ENCODE results near the gene MYB.
"Not testable (repeated sequence)": the region's sequence is repeated elsewhere in the genome, so short reads cannot be mapped to it uniquely, and the experiment has no call there.

The MYB gene

DNA sequence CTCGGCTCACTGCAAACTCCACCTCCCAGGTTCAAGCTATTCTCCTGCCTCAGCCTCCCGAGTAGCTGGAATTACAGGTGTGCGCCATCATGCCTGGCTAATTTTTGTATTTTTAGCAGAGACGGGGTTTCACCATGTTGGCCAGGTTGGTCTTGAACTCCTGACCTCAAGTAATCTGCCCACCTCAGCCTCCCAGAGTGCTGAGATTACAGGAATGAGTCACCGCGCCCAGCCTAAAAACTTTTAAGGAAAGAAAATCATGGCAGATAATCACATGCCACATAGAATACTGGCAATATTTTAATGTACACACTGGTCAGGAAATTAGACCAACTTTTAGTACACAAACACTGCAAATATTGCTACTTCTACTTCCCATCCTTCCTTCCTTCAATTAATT, 16.7 kb upstream of the MYB start:
- DNase-seq (ENCODE audit: low spot score) = not testable (repeated sequence)

DNA sequence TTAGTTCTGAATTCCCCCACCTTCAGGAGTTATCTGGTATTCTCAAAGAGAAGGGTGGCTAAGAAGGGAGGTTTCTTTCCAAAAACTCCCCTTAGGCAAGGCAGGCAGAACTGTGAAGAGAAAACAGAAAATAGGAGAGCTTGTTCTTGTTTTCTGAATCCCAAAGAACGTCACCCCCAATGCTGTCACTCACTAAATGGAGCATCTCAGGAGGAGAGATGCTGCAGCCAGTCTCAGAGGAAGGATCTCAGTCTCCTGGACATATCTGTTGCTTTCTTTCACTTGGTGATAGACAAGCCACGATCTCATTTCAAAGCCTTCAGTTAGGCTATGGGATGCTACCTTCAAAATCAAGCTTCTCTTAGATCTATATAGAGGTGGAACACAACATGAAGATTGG, 16.1 kb upstream of the MYB start:
- DNase-seq (ENCODE audit: low spot score) = no peak

DNA sequence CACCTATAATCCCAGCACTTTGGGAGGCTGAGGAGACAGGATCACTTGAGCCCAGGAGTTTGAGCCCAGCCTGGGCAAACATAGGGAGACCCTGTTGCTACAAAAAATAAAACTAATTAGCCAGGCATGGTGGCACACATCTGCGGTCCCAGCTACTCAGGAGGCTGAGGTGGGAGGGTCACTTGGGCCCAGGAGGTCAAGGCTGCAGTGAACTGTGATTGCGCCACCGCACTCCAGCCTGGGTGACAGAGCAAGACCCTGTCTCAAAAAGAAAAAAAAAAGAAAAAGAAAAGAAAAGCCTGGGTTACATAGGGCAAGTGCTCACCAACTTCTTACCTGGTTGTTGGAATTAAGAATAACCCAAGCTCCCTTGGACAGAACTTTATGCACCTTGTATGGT, 14.6 kb upstream of the MYB start:
- DNase-seq (ENCODE audit: low spot score) = no peak

DNA sequence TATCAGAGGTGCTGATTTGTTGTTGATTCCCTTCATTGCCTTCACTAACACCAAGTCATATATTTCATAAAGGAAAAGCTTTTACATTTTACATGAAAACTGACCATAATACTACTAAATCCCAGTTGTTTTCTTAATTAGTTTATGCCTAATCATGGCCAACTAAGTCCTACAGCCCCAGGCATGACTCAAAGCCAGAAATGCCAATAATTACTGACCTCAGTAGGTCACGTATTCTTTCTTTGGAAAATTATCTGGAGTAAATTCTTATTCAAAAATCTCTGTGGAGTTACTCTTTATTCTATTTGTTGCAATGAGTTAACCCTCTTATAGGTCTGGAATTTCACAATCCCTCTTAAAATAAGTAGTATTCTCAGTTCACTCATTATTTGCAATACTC, 13.5 kb upstream of the MYB start:
- DNase-seq (ENCODE audit: low spot score) = no peak

DNA sequence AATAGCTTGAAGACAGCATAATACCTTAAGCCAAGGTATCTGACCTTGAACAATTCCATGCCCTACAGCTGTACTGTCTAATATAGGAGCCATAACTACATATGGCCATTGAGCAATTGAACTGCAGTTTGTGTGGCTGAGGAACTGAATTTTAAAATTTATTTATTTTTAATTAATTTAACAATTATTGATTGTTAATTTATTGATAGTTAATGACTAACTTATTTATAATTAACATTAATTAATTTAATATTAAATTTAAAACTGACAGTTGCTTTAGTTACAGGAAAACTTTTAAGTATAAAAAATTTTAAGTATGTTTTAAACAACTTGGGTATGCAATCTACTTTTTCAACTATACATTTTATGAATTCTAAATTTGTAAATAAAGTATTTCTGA, 12.3 kb upstream of the MYB start:
- no peak for DNase-seq (ENCODE audit: low spot score)

DNA sequence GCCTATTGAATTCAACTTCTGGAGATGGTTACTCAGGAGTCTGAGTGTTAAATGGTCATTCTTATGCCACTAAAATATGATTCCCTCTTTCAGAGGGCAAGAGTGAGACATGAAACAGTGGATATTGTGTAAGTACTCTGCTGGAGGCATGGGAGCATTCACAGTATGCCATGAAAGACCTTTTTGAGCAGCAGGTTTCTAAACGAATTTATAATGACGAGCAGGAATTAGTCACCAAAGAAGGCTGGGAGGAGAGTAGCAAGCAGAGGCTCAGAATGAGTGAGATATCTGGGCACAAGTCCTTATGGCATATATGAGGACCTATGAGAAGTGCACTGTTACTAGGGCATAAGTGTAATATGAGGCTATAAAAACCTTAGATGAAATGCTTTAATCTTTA, 10.9 kb upstream of the MYB start:
- DNase-seq (ENCODE audit: low spot score) = no peak

DNA sequence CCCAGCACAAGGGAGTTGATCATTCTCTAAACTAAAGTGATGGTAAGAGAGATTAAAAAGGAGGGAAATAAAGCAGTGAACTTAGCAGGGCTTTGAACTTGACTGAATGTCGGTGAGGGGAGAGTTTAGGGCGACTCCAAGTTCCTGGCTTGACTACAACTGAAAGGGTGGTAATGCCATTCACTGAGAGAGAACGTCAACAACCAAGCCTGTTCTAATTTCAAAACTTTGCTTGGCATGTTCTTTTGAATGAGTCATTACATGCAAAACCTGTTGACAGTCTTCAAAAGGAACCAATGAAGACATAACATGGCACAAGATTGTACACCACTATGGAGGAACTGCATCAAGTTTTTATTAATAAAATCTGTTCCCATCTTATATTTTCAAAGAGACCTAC, 10.3 kb upstream of the MYB start:
- no peak for DNase-seq (ENCODE audit: low spot score)

DNA sequence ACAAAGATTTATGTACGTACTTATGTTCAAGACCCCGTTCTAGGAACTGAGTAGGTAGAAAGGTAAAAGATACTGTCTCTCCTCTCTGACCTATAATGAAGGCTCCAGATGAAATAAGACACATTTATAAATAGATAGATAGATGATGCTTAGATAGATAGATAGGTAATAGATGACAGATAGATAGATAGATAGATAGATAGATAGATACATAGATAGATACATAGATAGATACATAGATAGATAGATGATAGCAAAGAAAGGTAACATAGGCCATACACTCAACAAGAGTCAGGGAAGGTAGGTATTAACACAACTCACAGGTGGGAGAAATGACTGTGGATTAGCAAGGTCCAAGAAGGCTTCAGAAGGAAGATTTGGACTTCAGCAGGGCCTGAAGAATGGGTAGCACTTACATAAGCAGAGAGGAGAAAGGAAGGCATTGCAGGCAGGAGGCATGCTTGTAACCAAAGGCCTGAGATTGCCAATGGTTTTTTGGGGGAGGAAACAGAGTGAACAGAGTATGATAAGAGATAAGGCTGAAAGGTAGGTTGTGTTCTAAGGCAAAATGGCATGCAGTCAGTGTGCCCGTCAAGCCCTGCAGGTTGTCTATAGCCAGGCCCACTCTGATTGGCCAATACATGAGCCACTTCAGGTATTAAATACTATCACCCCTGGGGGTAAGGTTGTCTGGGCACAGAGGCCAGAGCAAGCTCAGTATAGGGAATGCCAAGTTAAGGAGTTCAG, 7.7 kb upstream of the MYB start:
- DNase-seq (ENCODE audit: low spot score) = no peak

DNA sequence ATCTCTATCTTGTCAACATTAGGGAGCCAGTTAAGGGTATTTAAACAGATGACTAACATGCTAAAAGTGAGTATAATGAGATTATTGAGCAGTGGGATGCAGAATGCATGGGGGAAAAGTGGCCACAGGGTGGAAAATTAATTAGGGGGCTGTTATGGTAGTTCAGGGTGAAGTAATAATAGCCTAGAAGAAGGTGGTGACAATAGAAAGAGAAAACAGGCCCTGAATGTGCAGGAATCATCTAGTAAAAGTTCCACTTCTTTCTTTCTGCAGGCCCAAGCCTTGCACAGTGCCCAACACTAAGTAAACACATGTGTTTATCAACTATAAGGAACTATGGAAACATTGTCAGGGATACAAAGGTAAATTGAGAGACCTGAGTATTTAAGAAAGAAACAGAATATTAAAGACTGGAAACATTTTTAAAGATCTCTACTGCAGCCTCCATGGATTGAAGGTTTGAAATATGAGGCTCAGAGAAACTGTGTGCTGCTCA, 7.1 kb upstream of the MYB start:
- DNase-seq (ENCODE audit: low spot score) = no peak

DNA sequence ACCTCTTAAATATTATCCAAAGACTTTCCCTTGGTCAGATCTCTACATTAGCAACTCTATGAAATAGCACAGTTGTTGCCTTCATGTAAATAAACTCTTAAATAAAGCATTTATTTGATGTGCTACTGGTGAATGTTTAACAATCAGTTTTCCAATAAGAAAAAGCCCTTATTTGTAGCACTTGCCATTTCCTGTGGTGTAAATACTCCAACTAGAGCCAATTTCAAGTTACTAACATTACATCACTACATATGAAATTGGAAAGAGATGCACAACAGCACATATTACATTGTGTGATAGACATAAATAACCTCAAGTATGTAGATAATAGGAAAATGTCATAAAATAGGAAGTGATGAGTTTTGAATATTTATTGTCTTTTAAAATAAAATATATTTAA, 5.0 kb upstream of the MYB start:
- DNase-seq (ENCODE audit: low spot score) = no peak

DNA sequence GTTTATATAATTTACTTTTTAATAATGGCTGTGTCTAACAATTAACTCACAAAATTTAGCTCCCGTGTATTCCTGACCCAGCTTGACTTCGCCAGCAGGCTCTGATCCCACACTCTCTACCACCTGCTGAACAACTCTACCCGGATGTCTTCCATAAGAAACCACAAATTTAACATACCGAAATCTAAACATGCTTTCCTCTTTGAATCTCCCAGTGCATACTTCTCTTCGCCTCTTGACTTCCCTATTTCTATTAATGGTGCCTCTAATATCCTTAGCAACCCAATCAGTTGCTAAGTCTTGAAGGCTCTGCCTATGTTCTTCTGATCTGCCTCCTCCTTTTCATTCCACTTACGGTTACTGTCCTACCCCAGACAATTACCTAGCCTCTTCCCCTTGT, 4.6 kb upstream of the MYB start:
- DNase-seq (ENCODE audit: low spot score) = no peak

DNA sequence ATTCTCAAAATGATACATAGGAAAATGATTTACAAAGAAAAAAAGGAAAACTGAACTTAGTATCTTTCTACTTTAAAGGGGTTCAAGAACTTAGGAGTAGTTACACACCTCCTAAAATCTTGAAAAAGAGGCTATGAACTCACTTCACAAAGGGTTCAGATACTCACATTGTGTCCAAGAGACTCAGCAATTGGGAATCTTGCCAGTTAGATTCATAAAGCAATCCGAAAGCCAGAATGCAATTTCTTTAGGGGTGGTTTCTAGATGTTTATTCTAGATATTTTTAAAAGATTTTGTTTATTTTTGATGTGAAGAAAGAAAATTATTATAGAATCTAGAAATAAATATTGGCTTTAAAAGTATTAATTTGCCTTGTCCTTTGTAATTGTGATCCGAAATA, 1.7 kb upstream of the MYB start:
- DNase-seq (ENCODE audit: low spot score) = no peak

DNA sequence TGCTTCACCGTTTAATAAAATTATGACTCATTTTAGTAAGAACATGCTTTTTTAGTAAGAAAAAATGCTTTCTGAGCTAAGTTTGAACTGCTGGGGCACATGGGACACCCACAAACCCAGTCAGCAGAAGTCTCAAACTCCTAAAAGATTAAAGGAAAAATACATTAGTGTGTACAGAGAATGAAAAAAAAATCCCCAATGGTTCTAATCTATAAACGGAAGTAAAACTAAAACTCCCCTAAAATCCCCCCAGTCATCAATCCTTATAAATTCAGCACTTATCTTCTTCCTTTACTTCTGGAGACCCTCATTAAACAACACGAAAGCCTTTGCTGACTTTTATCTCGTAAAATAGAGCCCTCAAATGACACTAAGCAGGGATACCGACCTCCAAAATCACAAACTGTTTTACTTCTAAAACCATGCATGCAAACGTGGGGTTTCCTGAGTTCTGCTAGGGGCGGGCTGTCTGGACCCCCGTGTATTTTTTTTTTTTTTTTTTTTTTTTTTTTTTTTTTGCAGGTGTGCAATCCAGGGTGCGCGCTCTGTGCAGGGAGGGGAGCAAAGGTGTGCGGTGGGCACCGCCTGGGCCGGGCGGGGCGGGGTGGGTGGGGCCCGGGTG, 1.1 kb upstream of the MYB start:
- no peak for DNase-seq (ENCODE audit: low spot score)

DNA sequence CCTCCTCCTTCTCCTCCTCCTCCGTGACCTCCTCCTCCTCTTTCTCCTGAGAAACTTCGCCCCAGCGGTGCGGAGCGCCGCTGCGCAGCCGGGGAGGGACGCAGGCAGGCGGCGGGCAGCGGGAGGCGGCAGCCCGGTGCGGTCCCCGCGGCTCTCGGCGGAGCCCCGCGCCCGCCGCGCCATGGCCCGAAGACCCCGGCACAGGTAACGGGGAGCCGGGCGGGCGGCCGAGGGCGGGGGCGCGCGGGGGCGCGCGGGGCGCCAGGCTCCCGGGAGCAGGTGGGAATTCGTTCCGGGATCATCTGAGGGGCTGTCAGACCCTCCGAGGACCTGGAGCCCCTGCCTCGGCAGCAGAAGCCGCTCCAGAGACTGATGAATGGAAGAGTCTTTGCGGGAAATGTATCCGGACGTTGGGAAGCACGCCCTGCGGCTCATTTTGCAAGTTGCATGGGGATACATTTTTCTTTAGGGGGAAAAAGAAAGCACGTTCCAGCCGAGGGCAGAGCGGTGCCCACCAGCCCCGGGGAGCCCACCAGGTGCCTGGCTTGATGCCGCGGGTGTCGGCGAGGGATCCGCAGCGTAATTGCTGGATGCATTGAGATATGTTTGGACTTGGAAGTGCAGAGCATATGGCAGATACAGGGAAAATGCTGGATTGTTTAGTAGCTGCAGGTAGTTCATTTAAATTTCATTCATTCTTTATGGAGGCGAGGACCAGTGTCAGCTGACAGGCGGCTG, 394 bp downstream of the MYB start:
- peak; percentile 19 for DNase-seq (ENCODE audit: low spot score)

DNA sequence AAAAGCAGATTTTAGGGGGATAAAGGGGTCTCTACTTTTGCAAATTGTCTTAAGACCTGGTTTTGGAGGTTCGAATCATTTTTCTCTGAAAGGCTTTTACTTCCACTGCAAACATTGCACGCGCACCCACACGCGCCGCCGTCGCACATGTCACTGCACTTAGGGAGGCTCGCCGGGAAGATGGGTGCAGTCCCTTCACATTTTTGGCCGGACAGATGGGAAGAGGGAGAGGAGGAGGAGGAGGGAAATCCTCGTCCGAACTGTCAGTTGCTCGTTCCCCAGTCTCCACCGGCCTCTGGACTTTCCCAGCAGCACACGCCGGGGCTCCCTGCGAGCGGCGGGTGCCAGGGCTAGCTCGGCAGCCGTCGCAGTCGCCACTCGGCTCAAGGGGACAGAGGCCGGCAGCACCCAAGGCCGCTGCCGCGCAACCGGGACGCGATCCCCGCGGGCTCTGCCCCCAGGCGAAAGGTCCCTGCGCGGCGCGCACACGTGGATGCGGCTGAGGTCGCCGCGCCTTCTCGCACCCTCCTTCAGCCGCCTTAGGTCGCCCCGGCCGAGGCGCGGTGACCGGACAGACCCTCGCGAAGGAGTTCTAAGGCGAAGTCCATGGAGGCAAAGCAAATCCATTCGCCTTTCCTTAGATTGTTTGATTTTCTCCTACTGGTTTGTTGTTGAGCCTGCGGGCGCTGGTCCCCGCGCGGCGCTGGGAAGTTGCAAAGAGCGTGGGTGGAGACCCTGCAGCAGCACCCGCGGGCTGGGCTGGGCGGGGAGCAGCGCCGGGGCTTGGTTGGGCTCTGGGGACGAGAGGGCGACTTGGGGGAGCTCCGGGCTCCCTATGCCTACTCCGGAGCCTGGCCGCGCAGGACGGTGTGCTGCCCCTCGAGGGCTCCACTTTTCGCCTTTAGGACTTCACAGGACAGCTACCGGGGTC, 1.2 kb downstream of the MYB start:
- peak; percentile 16 for DNase-seq (ENCODE audit: low spot score)

DNA sequence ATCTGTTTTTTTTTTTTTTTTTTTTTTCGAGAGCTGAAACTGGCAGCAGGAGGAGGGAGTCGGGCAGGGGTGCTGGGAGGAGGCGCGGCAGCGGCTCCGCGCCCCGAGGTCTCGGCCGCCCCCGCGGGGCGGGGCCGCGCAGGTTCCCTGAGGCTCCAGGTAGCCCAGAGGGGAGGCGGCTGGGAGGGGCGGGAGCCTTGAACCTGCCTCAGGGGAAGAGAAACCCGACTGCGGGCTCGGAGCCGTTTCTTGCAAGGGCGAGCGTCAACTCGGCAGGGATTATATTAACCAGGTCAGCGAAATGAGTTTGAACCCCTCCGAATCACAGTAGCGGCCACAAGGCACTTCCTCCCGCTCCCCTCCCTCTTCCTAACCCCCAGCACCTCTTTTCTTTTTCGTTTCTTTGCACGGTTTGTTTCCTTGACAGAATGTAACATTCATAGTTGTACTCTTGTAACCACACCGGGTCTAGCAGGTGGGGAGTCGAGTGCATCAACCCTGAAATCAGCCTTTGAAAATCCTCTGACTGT, 2.0 kb downstream of the MYB start:
- peak; percentile 77 for DNase-seq (ENCODE audit: low spot score)

DNA sequence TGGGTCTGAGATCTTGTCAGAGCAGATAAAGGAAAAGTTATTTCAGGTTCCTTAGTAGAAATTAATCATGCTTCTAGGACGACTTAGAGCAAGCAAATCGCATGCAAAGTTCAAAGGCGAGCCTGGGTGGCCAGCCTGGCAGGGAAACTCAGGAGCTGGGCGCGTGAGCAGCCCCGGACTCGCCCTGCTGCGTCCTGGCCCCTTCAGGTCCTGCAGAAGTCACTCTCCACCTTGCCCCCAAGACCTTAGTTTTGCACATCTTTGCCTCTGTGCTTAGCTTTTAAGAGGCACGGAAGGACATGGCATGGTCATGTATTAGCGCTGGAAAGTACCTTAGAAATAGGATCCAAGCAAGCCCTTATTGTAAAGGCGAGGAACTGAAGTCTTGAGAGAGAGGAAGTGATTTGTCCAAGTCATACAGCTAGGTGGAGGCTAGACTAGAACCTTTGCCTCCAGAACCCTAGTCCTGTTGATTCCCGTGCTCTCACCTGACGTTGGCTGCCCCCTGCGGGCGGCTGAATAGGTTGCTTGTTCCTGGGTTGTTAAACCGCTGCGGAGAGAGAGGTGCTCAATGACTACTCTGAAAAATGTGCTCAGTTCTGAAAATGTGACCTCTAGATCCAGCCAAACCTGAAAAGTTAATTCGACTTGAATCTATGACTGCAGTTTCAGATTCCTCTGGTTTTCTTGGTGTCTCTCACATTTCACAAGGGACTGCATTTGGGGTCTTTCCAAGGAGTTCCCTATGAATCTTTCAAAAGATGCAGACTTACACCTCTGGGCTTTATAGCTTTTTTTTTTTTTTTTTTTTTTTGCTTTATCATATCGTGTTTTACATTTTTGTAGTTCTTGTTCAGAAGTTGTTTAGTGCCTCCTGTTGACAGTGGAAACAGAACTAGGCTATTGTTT, 2.7 kb downstream of the MYB start:
- peak; percentile 77 for DNase-seq (ENCODE audit: low spot score)

DNA sequence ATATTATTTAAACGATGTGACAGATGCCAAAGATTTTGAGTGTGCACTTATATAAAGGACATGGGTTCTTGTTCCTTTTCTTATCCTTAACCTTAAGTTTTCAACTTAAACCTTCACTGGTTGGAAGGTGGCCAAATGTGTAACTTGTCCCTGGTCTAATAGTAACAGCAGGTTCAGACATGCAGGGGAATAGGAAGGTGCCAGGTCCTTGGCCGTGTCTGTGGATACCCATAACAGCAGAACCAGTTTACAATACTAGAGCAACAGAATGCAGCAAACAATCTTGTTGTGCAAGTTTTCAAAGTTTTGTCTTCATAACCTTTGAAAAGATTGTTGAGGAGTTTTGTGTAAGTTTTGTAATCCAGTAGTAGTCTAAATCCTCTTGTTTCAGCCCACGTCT, 4.4 kb downstream of the MYB start:
- DNase-seq (ENCODE audit: low spot score) = no peak

DNA sequence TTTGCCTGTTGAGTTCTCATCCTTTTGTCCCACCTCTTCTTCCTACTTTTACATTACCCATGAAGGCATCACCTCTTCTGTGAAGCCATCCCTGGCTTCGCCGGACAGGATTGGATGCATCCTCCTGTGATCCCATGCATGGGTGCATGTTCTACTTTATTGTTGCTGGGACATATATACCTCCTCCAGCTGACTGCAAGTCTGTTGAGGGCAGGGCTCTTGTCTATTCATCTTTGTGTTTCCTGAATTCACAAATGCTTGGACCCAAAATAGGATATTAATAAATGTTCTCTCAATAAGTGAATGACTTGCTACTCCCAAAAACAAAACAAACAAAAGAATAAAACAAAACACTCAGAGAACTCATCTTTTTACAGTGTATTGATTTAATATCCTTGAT, 5.1 kb downstream of the MYB start:
- DNase-seq (ENCODE audit: low spot score) = no peak

DNA sequence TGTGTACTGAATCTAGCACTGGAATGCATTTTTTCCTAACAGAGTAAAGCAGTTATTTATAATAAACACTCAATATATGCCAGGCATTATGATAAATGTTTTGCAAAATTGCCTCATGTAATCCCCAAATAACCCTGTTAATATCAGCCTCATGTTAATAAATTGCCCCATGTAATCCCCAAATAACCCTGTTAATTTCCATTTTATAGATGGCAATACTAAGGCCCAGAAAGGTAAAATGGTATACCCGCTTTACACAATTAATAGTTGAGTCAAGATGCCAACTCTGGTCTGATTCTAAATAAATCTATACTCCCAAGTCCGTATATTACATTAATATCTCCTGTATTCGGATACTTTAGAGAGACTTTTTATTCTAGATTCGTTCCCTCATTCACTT, 6.3 kb downstream of the MYB start:
- DNase-seq (ENCODE audit: low spot score) = no peak

DNA sequence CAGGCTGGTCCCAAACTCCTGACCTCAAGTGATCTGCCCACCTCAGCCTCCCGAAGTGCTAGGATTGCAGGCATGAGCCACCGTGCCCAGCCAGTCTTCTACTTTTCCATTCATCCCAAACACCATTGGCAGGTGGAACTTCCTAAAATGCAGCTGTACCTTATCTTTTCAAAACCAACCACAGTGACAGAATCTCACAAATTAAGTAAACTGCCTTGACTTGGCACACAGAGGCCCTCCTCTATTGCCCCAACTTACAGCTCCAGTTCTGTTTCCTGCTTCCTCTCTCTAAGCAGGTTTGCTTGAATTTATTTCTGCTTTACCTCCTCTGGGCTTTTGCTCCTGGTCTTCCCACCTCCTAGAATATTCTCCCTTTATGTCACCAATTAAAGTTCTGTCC, 7.6 kb downstream of the MYB start:
- no peak for DNase-seq (ENCODE audit: low spot score)
